Stimulated activated CD4-positive, alpha-beta T cell treated with anti-CD3 and anti-CD28 coated beads, Interleukin-15, amount 100 ng/mL, for 48 hours (primary cell): ENCODE results near the gene HOXC13.

Experiments
- DNase-seq, 2 donors: peaks; one replicate each; pipeline ENCODE4 v3.0.0-alpha.2; 2020; ENCODE audit warnings: low read depth in 2 of 2

Gene HOXC13

GRCh38 chr12:53970451-53970850 is 31.8 kb downstream of the HOXC13 start:
- DNase-seq, result no peak

- no peak for DNase-seq
Measured at GRCh38 chr12:53971129-53971528, 32.5 kb downstream of the HOXC13 start.

- DNase-seq, result no peak
Measured at GRCh38 chr12:53971686-53972085, 33.1 kb downstream of the HOXC13 start.

- no peak for DNase-seq
Measured at GRCh38 chr12:53972152-53972702, 33.6 kb downstream of the HOXC13 start.

- DNase-seq, result no peak
Measured at GRCh38 chr12:53972722-53973235, 34.1 kb downstream of the HOXC13 start, which contains the start of gene HOXC11. TSS of gene HOXC11 (plus strand) at chr12:53973126. CDS start at chr12:53973242, 116 bp downstream.

- DNase-seq, result no peak
Measured at GRCh38 chr12:53973236-53974042, 34.8 kb downstream of the HOXC13 start.

- DNase-seq, result no peak
Measured at GRCh38 chr12:53974084-53975063, 35.7 kb downstream of the HOXC13 start, which contains the start of gene HOTAIR. TSS of gene HOTAIR (minus strand) at chr12:53974954.

- DNase-seq, result no peak
Measured at GRCh38 chr12:53975064-53975471, 36.4 kb downstream of the HOXC13 start.

GRCh38 chr12:53975479-53976152 is 37.0 kb downstream of the HOXC13 start:
- no peak for DNase-seq

GRCh38 chr12:53976172-53976822 is 37.7 kb downstream of the HOXC13 start:
- DNase-seq, result no peak

- DNase-seq, result no peak
Measured at GRCh38 chr12:53976823-53977595, 38.4 kb downstream of the HOXC13 start.

GRCh38 chr12:53977596-53978445 is 39.2 kb downstream of the HOXC13 start:
- DNase-seq, result no peak

GRCh38 chr12:53978477-53979356 is 40.1 kb downstream of the HOXC13 start:
- DNase-seq, result no peak

GRCh38 chr12:53980104-53980801 is 41.6 kb downstream of the HOXC13 start:
- DNase-seq, result no peak

GRCh38 chr12:53980802-53981496 is 42.3 kb downstream of the HOXC13 start:
- no peak for DNase-seq

- no peak for DNase-seq
Measured at GRCh38 chr12:53981634-53982565, 43.3 kb downstream of the HOXC13 start.
